Natural killer cell (primary cell): Measurements from ENCODE around the gene VWA8. TPM values are rescaled to one million over a fixed set of nuclear protein-coding genes. Genes with fewer than 3 reads are reported as not detected.

Experiments used
- ATAC-seq, 3 donors: fragments of 150-1000 bp in 2 of 3; fragments of 200-7000 bp in 1 of 3; cut with Tn5 transposase; 1 replicate in 1 of 3; 2 replicates in 2 of 3; pipeline ENCODE4 v1.10.0; 2021; ENCODE audit warnings: mild to moderate bottlenecking in 2 of 3, moderate library complexity in 2 of 3
- DNase-seq, 2 donors: peaks; one replicate each; pipeline versions ENCODE4 v3.0.0 to v3.0.0-alpha.2; 2013 to 2021; ENCODE audit warnings: mixed read lengths in 1 of 2
- H3K27ac ChIP-seq: one replicate; pipeline ENCODE4 v1.5.1; 2013; ENCODE audit warnings: mild to moderate bottlenecking, low read length
- H3K27me3 ChIP-seq: one replicate; pipeline ENCODE4 v1.6.1; 2013; ENCODE audit warnings: low read length; ENCODE audit not compliant: control insufficient read depth, insufficient read depth
- H3K36me3 ChIP-seq: one replicate; pipeline ENCODE4 v1.6.1; 2013; ENCODE audit warnings: low read length; ENCODE audit not compliant: control insufficient read depth, insufficient read depth
- H3K4me1 ChIP-seq: one replicate; pipeline ENCODE4 v1.6.1; 2013; ENCODE audit warnings: low read length; ENCODE audit not compliant: control insufficient read depth, insufficient read depth
- H3K4me3 ChIP-seq: one replicate; pipeline ENCODE4 v1.5.1; 2013; ENCODE audit warnings: low read length
- H3K9me3 ChIP-seq: one replicate; pipeline ENCODE4 v1.6.1; 2013; ENCODE audit warnings: low read length; ENCODE audit not compliant: control insufficient read depth, insufficient read depth
- H3K27ac Mint-ChIP-seq, 2 donors: one replicate each; pipeline ENCODE4 v1.8.0; 2022; ENCODE audit warnings: mild to moderate bottlenecking in 2 of 2, mixed read lengths in 2 of 2, moderate library complexity in 1 of 2
- H3K27me3 Mint-ChIP-seq, 2 donors: one replicate each; pipeline ENCODE4 v1.8.0; 2022; ENCODE audit warnings: low read depth in 2 of 2, mixed read lengths in 2 of 2
- H3K36me3 Mint-ChIP-seq: one replicate; pipeline ENCODE4 v1.8.0; 2022; ENCODE audit warnings: mixed read lengths
- H3K4me1 Mint-ChIP-seq, 2 donors: one replicate each; pipeline ENCODE4 v1.8.0; 2022; ENCODE audit warnings: mixed read lengths in 2 of 2
- H3K4me3 Mint-ChIP-seq: one replicate; pipeline ENCODE4 v1.8.0; 2022; ENCODE audit warnings: mild to moderate bottlenecking, moderate library complexity, mixed read lengths
- H3K9me3 Mint-ChIP-seq, 2 donors: one replicate each; pipeline ENCODE4 v1.8.0; 2022; ENCODE audit warnings: mixed read lengths in 2 of 2
- CTCF ChIP-seq: fragments of 200-600 bp; IDR thresholded peaks from one replicate; pipeline ENCODE4 v1.8.0; 2022; ENCODE audit warnings: antibody characterized with exemption
- WGBS: methylation state at CpG from one replicate; pipeline ENCODE4 v1.1.7; 2013; ENCODE audit warnings: missing lambda C conversion rate; ENCODE audit not compliant: insufficient coverage; 5-methylcytosine and 5-hydroxymethylcytosine counted together
- intact Hi-C: fragments of 100-400 bp; cut with micrococcal nuclease; formaldehyde crosslinking; loops from one replicate; pipeline ENCODE4 v1.14.2; 2022
- total RNA-seq, 4 donors: library from RNA; stranded (reverse); fragments of 120-200 nt in 1 of 4; gene quantifications; one replicate each; pipeline versions ENCODE4 v1.2.3 to v1.2.4, GENCODE V29; 2013 to 2022

Gene VWA8
- total RNA-seq, 3 donors from 2014 or later (not counting 1 experiment from before 2014, with no cell fraction given): 21.9 to 27.5 (median 22.6) TPM

GRCh38 chr13:41658057-41658661 lies 302.8 kb downstream of the VWA8 start:
- Histone ChIP-seq H3K36me3 (peaks cover 3% of the 10 kb centered on the region), H3K4me1 (no peaks in the 10 kb centered on the region), H3K27me3 (no peaks in the 10 kb centered on the region), H3K27ac (no peak overlapping the region), H3K4me3 (no peak overlapping the region), H3K9me3 (no peaks in the 10 kb centered on the region)
- Mint-ChIP-seq H3K4me3 (no peak overlapping the region), H3K36me3 (no peaks in the 10 kb centered on the region), H3K27ac (no peak overlapping the region), H3K9me3 (no peaks in the 10 kb centered on the region), H3K27me3 (no peaks in the 10 kb centered on the region), H3K4me1 (no peaks in the 10 kb centered on the region)
- TF ChIP-seq CTCF: no peak
- 93% methylated on average over 7 of the region's 7 CpGs for WGBS
- no peak for ATAC-seq
- DNase-seq: no peak
- intact Hi-C loops: no loop called here

DNA sequence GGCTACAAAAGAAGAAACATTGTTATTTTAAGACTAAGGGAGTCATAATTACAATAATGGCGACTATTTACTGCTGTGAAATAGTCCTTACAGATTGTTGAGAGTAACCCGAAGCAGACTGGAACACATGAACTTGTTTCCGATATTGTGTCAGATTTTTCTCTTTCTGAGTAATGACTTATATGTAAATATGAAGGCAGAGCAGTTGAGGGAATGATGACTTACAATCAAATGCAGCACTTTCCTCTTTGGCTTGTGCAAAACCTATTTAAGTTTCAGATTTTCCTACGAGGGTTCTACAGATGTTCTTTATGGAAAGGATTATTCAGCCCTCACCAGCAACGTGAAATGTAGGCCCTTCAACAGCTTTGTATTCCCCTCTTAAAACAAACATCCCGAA lies 304.9 kb downstream of the VWA8 start:
- intact Hi-C loops: no loop called here
- Mint-ChIP-seq H3K4me1 (no peaks in the 10 kb centered on the region), H3K9me3 (no peaks in the 10 kb centered on the region), H3K4me3 (no peak overlapping the region), H3K27ac (no peak overlapping the region), H3K27me3 (no peaks in the 10 kb centered on the region), H3K36me3 (no peaks in the 10 kb centered on the region)
- H3K27ac ChIP-seq: no peak overlapping the region
- peaks cover 3% of the 10 kb centered on the region for H3K36me3 ChIP-seq
- H3K4me3 ChIP-seq: no peak overlapping the region
- no peaks in the 10 kb centered on the region for H3K4me1 ChIP-seq
- 95% methylated on average over 4 of the region's 6 CpGs for WGBS
- no peak for DNase-seq
- TF ChIP-seq CTCF: no peak
- H3K9me3 ChIP-seq: no peaks in the 10 kb centered on the region
- no peaks in the 10 kb centered on the region for H3K27me3 ChIP-seq
- ATAC-seq: no peak

- intact Hi-C loops: no loop called here
- ATAC-seq: peak in 1 of 3 donors; percentile 30
- Mint-ChIP-seq H3K27me3 (no peaks in the 10 kb centered on the region), H3K9me3 (no peaks in the 10 kb centered on the region), H3K27ac (no peak overlapping the region), H3K4me1 (no peaks in the 10 kb centered on the region), H3K4me3 (no peak overlapping the region), H3K36me3 (no peaks in the 10 kb centered on the region)
- H3K9me3 ChIP-seq: no peaks in the 10 kb centered on the region
- no peak for TF ChIP-seq CTCF
- DNase-seq: no peak
- no peaks in the 10 kb centered on the region for H3K27me3 ChIP-seq
- H3K36me3 ChIP-seq: peaks cover 3% of the 10 kb centered on the region
- H3K4me1 ChIP-seq: no peaks in the 10 kb centered on the region
- no peak overlapping the region for H3K27ac ChIP-seq
- no peak overlapping the region for H3K4me3 ChIP-seq
- 65% methylated on average over 5 of the region's 5 CpGs for WGBS
Observed at GRCh38 chr13:41654796-41655195, 306.1 kb downstream of the VWA8 start.

- intact Hi-C loops: loop anchor here (1.0 kb wide), 1 partner anchor 300 kb away; no protein-coding TSS in a partner anchor
- ATAC-seq (peak in 1 of 3 donors; percentile 34), DNase-seq (peak in 1 of 2 donors; percentile 74)
- no peaks in the 10 kb centered on the region for H3K27me3 Mint-ChIP-seq
- no peaks in the 10 kb centered on the region for H3K9me3 Mint-ChIP-seq
- no peaks in the 10 kb centered on the region for H3K27me3 ChIP-seq
- H3K27ac Mint-ChIP-seq: no peak overlapping the region
- H3K27ac ChIP-seq: no peak overlapping the region
- no peak overlapping the region for H3K4me3 ChIP-seq
- WGBS: 91% methylated on average over 1 of the region's 4 CpGs
- no peaks in the 10 kb centered on the region for H3K36me3 Mint-ChIP-seq
- no peaks in the 10 kb centered on the region for H3K4me1 ChIP-seq
- H3K4me3 Mint-ChIP-seq: no peak overlapping the region
- no peaks in the 10 kb centered on the region for H3K4me1 Mint-ChIP-seq
- H3K36me3 ChIP-seq: peaks cover under 1% of the 10 kb centered on the region
- H3K9me3 ChIP-seq: no peaks in the 10 kb centered on the region
- TF ChIP-seq CTCF: peak; percentile 28
Observed at GRCh38 chr13:41652735-41653361, 308.1 kb downstream of the VWA8 start.
